CD4-positive, alpha-beta T cell treated with Interferon alpha-2 for 1 hour (primary cell): ENCODE measurements around the gene KCTD3.

Experiments
- DNase-seq, 2 donors: peaks; one replicate each; pipeline ENCODE4 v3.0.0-alpha.2; 2020 to 2022

Gene KCTD3

GRCh38 chr1:215606564-215607168 is 39.6 kb downstream of the KCTD3 start:
- DNase-seq, result no peak

- no peak for DNase-seq
These were observed 40.3 kb downstream of the KCTD3 start for GRCh38 chr1:215607412-215607811.

- DNase-seq, result no peak
These were observed 41.5 kb downstream of the KCTD3 start for GRCh38 chr1:215608646-215609045.

- DNase-seq, result no peak
These were observed 45.3 kb downstream of the KCTD3 start for GRCh38 chr1:215612391-215612790.

- DNase-seq, result no peak
These were observed 50.9 kb downstream of the KCTD3 start for GRCh38 chr1:215617979-215618378.

GRCh38 chr1:215623162-215623561 is 56.1 kb downstream of the KCTD3 start:
- DNase-seq, result no peak

- DNase-seq, result no peak
These were observed 58.8 kb downstream of the KCTD3 start for GRCh38 chr1:215625949-215626348.

GRCh38 chr1:215631040-215631439 is 63.9 kb downstream of the KCTD3 start:
- DNase-seq, result no peak

GRCh38 chr1:215631489-215631888 is 64.4 kb downstream of the KCTD3 start:
- no peak for DNase-seq

GRCh38 chr1:215635827-215636226 is 68.7 kb downstream of the KCTD3 start:
- no peak for DNase-seq

- no peak for DNase-seq
These were observed 69.3 kb downstream of the KCTD3 start for GRCh38 chr1:215636258-215636965.

GRCh38 chr1:215637041-215637573 is 70.0 kb downstream of the KCTD3 start:
- DNase-seq, result no peak

- DNase-seq, result no peak
These were observed 73.5 kb downstream of the KCTD3 start for GRCh38 chr1:215640429-215641148.

- DNase-seq, result no peak
These were observed 76.7 kb downstream of the KCTD3 start for GRCh38 chr1:215643592-215644321.

GRCh38 chr1:215645182-215645581 is 78.1 kb downstream of the KCTD3 start:
- no peak for DNase-seq

- DNase-seq, result no peak
These were observed 78.8 kb downstream of the KCTD3 start for GRCh38 chr1:215645861-215646260.

- DNase-seq, result no peak
These were observed 80.6 kb downstream of the KCTD3 start for GRCh38 chr1:215647738-215648137.

- no peak for DNase-seq
These were observed 81.9 kb downstream of the KCTD3 start for GRCh38 chr1:215648957-215649356.

GRCh38 chr1:215650446-215651149 is 83.5 kb downstream of the KCTD3 start:
- DNase-seq, result no peak

- DNase-seq, result no peak
These were observed 84.8 kb downstream of the KCTD3 start for GRCh38 chr1:215651867-215652266.

GRCh38 chr1:215652371-215652770 is 85.3 kb downstream of the KCTD3 start:
- no peak for DNase-seq

GRCh38 chr1:215657047-215657446 is 89.9 kb downstream of the KCTD3 start:
- no peak for DNase-seq
